Measurements from ENCODE around the gene VIM.

DNA sequence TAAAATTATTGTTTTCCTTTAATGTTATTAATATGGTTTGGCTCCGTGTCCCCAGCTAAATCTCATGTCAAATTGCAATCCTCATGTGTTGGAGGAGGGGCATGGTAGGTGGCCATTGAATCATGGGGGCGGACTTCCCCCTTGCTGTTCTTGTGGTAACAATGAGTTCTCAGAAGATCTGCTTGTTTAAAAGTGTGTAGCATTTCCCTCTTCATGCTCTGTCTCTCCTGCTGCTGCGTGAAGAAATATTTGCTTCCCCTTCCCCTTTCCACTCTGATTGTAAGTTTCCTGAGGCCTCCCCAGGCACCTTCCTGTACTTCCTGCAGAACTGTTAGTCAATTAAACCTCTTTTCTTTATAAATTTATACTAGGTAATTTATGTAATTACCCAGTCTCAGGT, 27.5 kb downstream of the VIM start:
- no peak for TF ChIP-seq EZH2phosphoT487 (IDR thresholded peaks at IDR 0.05; ENCODE audit: low read depth, severe bottlenecking, unreplicated experiment)
- no peak for TF ChIP-seq EZH2 (IDR thresholded peaks at IDR 0.05; ENCODE audit: borderline replicate concordance)
